GM12878 (cell line): ENCODE results near the gene UROC1. TPM values are rescaled to one million over a fixed set of nuclear protein-coding genes. Genes with fewer than 3 reads are reported as not detected.

Source experiments
- ATAC-seq: fragments of 200-7000 bp; cut with Tn5 transposase; 3 replicates; pipeline ENCODE4 v1.9.1; 2020; ENCODE audit warnings: mild to moderate bottlenecking, moderate library complexity
- BruUV-seq: library from RNA; stranded (reverse); fragments of 400-500 nt; replicated peaks from 2 replicates; lab custom pipeline; 2021; lab: Mats Ljungman, UMichigan
- CTCF ChIA-PET: fragments of 300-600 bp; sonication (Branson Sonifier 250); formaldehyde crosslinking; extraction: SDS; loops from one replicate; lab custom pipeline; 2021; ENCODE audit warnings: inconsistent platforms; lab: Yijun Ruan, JAX
- POLR2A ChIA-PET: fragments of 350-600 bp; formaldehyde crosslinking; extraction: SDS; loops from one replicate; lab custom pipeline; 2021; ENCODE audit warnings: inconsistent platforms; lab: Charles Lee
- RAD21 ChIA-PET: fragments of 300-600 bp; sonication (Branson Sonifier 250); formaldehyde crosslinking; loops from one replicate; lab custom pipeline; 2023; ENCODE audit warnings: antibody characterized with exemption; ENCODE audit not compliant: unreplicated experiment; lab: Charles Lee
- SMC1A ChIA-PET: fragments of 300-600 bp; sonication (Branson Sonifier 250); formaldehyde crosslinking; loops from one replicate; lab custom pipeline; 2023; ENCODE audit not compliant: unreplicated experiment, uncharacterized antibody; lab: Charles Lee
- DNase-seq: peaks from one replicate; pipeline ENCODE4 v3.0.0-alpha.2; 2011; ENCODE audit warnings: low read depth, low spot score
- FAIRE-seq: peaks from 3 replicates; lab custom pipeline; 2011; peaks lifted over from hg19 to GRCh38; lab: Jason Lieb, UNC
- H2AFZ ChIP-seq: 2 replicates; pipeline ENCODE4 v1.6.0; 2011; ENCODE audit warnings: low read depth, low read length, control low read depth; ENCODE audit not compliant: control insufficient read depth
- H3K27ac ChIP-seq: 2 replicates; pipeline ENCODE4 v1.5.1; 2011; ENCODE audit warnings: control low read depth; ENCODE audit not compliant: control insufficient read depth, insufficient read depth
- H3K27me3 ChIP-seq, 2 experiments: replicated peaks in 1 of 2; 2 replicates each; pipeline versions ENCODE4 v1.6.0 to v1.6.1; 2011; ENCODE audit warnings: low read length in 1 of 2; ENCODE audit not compliant: control insufficient read depth in 2 of 2, insufficient read depth in 2 of 2
- H3K36me3 ChIP-seq, 2 experiments: 2 replicates each; pipeline ENCODE4 v1.5.1; 2011; ENCODE audit warnings: low read length in 1 of 2; ENCODE audit not compliant: control insufficient read depth in 2 of 2, insufficient read depth in 2 of 2
- H3K4me1 ChIP-seq: 2 replicates; pipeline ENCODE4 v1.6.1; 2011; ENCODE audit warnings: mild to moderate bottlenecking, low read length, moderate library complexity, mixed read lengths; ENCODE audit not compliant: control insufficient read depth, insufficient read depth
- H3K4me2 ChIP-seq: 2 replicates; pipeline ENCODE4 v1.6.0; 2011; ENCODE audit warnings: control low read depth; ENCODE audit not compliant: control insufficient read depth, insufficient read depth
- H3K4me3 ChIP-seq: fragments of 200-600 bp; sonication (generic); 2 replicates; pipeline ENCODE4 v1.5.1; 2016
- H3K79me2 ChIP-seq: 2 replicates; pipeline ENCODE4 v1.6.0; 2011; ENCODE audit warnings: low read length; ENCODE audit not compliant: control insufficient read depth, insufficient read depth
- H3K9ac ChIP-seq: 2 replicates; pipeline ENCODE4 v1.8.0; 2011; ENCODE audit warnings: low read length, control low read depth, mixed read lengths; ENCODE audit not compliant: control insufficient read depth, insufficient read depth
- H3K9me3 ChIP-seq: replicated peaks from 3 replicates; pipeline ENCODE4 v1.5.1; 2011; ENCODE audit warnings: mild to moderate bottlenecking, low read length; ENCODE audit not compliant: control insufficient read depth, insufficient read depth
- H4K20me1 ChIP-seq: 2 replicates; pipeline ENCODE4 v1.6.0; 2011; ENCODE audit not compliant: control insufficient read depth, insufficient read depth
- CREB1 ChIP-seq: IDR thresholded peaks from 2 replicates; pipeline ENCODE4 v1.6.1; 2012; ENCODE audit warnings: low read depth, mild to moderate bottlenecking, inconsistent platforms
- EED ChIP-seq: sonication (generic); IDR thresholded peaks from 2 replicates; pipeline ENCODE4 v1.6.1; 2016; ENCODE audit warnings: antibody characterized with exemption, low read depth
- KLF5 ChIP-seq: fragments of 450-650 bp; IDR thresholded peaks from 2 replicates; pipeline ENCODE4 v1.6.1; 2014; ENCODE audit warnings: mild to moderate bottlenecking; ENCODE audit not compliant: partially characterized antibody
- MTA2 ChIP-seq: fragments of 450-650 bp; IDR thresholded peaks from 2 replicates; pipeline ENCODE4 v1.6.1; 2016; ENCODE audit warnings: low read depth, mild to moderate bottlenecking, moderate library complexity
- MTA3 ChIP-seq: IDR thresholded peaks from 2 replicates; pipeline ENCODE4 v1.6.1; 2012; ENCODE audit warnings: low read length, inconsistent platforms, borderline replicate concordance
- RAD21 ChIP-seq: IDR thresholded peaks from 2 replicates; pipeline ENCODE4 v1.6.1; 2011; ENCODE audit warnings: mild to moderate bottlenecking, low read depth, low read length, moderate library complexity; ENCODE audit not compliant: insufficient read depth
- RAD51 ChIP-seq: fragments of 450-650 bp; IDR thresholded peaks from 2 replicates; pipeline ENCODE4 v1.6.1; 2016; ENCODE audit warnings: moderate library complexity, mild to moderate bottlenecking, inconsistent platforms
- RUNX3 ChIP-seq: IDR thresholded peaks from 2 replicates; pipeline ENCODE4 v1.6.1; 2012; ENCODE audit warnings: low read length, inconsistent platforms
- SMAD5 ChIP-seq: IDR thresholded peaks from 2 replicates; pipeline ENCODE4 v1.6.1; 2016; ENCODE audit warnings: antibody characterized with exemption, low read depth
- SMC3 ChIP-seq: IDR thresholded peaks from 2 replicates; pipeline ENCODE4 v1.6.1; 2011; ENCODE audit warnings: low read length, improper control_type of control experiment, borderline replicate concordance
- SRF ChIP-seq, 2 experiments: IDR thresholded peaks; 2 replicates each; pipeline ENCODE4 v1.6.1; 2011; ENCODE audit warnings: low read depth in 2 of 2, low read length in 2 of 2, mild to moderate bottlenecking in 1 of 2, moderate library complexity in 1 of 2
- SUPT20H ChIP-seq: IDR thresholded peaks from 2 replicates; pipeline ENCODE4 v1.6.1; 2011; ENCODE audit warnings: low read depth, mild to moderate bottlenecking, low read length, moderate library complexity, borderline replicate concordance; ENCODE audit not compliant: control insufficient read depth
- SUZ12 ChIP-seq: fragments of 200-600 bp; sonication (generic); IDR thresholded peaks from one replicate; pipeline ENCODE4 v1.6.1; 2018; ENCODE audit warnings: antibody characterized with exemption, mild to moderate bottlenecking; ENCODE audit not compliant: unreplicated experiment
- TARDBP ChIP-seq: IDR thresholded peaks from 2 replicates; pipeline ENCODE4 v1.6.1; 2016; ENCODE audit warnings: borderline replicate concordance
- ZNF274 ChIP-seq: IDR thresholded peaks from one replicate; pipeline ENCODE4 v1.8.0; 2011; ENCODE audit not compliant: insufficient read length, insufficient read depth
- WGBS: methylation state at CpG from one replicate; pipeline ENCODE4 v1.1.6; 2016; ENCODE audit warnings: low lambda C conversion rate; ENCODE audit not compliant: insufficient replicate concordance, insufficient coverage; ENCODE audit errors: missing lambda C conversion rate; 5-methylcytosine and 5-hydroxymethylcytosine counted together
- in situ Hi-C: fragments of 300-500 bp; cut with MboI; formaldehyde crosslinking; loops from 9 replicates; pipeline ENCODE4 v1.14.3; 2018; ENCODE audit warnings: mixed read lengths
- intact Hi-C: fragments of 100-400 bp; cut with micrococcal nuclease; formaldehyde crosslinking; loops from one replicate; pipeline ENCODE4 v1.14.2; 2022; ENCODE audit not compliant: unreplicated experiment
- polyA plus RNA-seq, 11 experiments: library from polyadenylated mRNA; depleted of rRNA in 4 of 11; unstranded in 6 of 11; stranded (reverse) in 5 of 11; fragments of >200 nt; fragmentation: Nextera tagmentation in 4 of 11; fragmentation: Illumina TruSeq in 1 of 11; extraction: Ambion mirVana in 4 of 11; extraction: Trizol in 1 of 11; gene quantifications; 1 replicate in 1 of 11; 2 replicates in 10 of 11; pipeline versions ENCODE4 v1.2.1 to v1.2.3, GENCODE V29; 2011 to 2016; ENCODE audit warnings: inconsistent platforms in 2 of 11, missing spikeins in 2 of 11, low read depth in 1 of 11
- total RNA-seq, 4 experiments: library from RNA; depleted of rRNA in 3 of 4; stranded (reverse); fragments of >200 nt in 3 of 4; fragmentation: Illumina TruSeq in 1 of 4; extraction: Trizol in 1 of 4; gene quantifications; 2 replicates each; pipeline versions ENCODE4 v1.2.1 to v1.2.3, GENCODE V29; 2013 to 2021
- TF ChIP-seq, protein P1 (sequence below): IDR thresholded peaks from 2 replicates; pipeline ENCODE4 v1.6.1; 2011; ENCODE audit warnings: borderline replicate concordance, low read depth, mild to moderate bottlenecking, moderate library complexity, low read length; ENCODE audit not compliant: insufficient read depth, poor library complexity, severe bottlenecking

The UROC1 gene
- total and polyA plus RNA-seq, 10 of the 15 experiments (the other 5 are each of a cell fraction or from before 2014, with no cell fraction given): 0.04 TPM; not detected in 9

DNA sequence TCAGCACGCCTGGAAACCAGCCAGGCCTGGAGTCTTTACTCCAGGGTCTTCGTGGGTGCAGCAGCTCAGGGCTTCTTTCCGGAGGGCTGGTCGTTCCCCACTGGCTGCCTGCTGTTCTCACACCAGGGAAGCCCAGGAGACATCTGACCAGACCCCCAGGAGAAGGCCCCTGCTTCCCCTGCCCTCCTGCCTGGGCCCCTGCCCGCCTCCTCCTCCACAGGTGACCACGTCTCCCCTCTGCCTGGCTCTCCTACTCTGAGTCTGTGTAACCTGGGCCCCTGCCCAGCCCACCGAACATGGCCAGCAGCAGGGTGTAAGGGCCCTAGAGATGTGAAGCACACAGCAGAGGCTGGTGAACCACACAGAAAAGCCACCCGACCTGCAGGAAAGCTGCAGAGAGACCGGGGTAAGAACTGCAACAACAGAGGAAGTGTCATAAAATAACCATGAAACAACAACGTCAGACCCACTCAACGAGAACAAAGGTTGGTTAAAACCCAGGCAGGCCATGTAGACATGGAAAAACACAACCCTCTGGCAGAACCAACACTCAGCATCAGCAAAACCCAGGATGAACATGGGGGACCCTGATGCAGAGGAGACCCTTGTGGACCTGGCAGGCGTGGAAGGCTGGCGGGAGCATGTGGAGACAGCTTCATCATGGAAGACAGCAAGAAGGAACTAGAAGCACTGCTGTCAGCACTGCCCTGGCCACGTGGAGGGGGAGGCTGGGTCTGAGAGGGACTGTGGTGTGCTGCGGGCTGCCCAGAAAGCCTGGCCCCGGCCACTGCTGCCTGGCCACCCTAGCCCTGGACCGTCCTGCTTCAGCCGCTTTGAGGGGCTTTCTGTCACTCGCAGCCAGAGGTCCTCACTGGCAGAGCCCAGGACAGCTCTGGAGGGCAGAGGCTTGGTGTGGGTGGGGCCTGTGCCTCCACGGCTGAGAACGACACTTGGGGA is 20.4 kb downstream of the UROC1 start:
- no peak overlapping the region for H3K4me2 ChIP-seq
- H3K79me2 ChIP-seq: no peaks in the 10 kb centered on the region
- ChIA-PET CTCF (no interaction called here), RAD21 (no interaction called here), SMC1A (no interaction called here)
- H3K27ac ChIP-seq: no peak overlapping the region
- in situ Hi-C loops (no loop called here), intact Hi-C loops (no loop called here)
- no peaks in the 10 kb centered on the region for H3K27me3 ChIP-seq
- no peak for ATAC-seq
- H2AFZ ChIP-seq: no peak overlapping the region
- H3K9me3 ChIP-seq: no peaks in the 10 kb centered on the region
- no TSS peak for BruUV-seq
- WGBS: 34% methylated on average over 21 of the region's 21 CpGs
- DNase-seq: no peak
- H3K36me3 ChIP-seq: no peaks in the 10 kb centered on the region
- no peak for FAIRE-seq
- no peaks in the 10 kb centered on the region for H3K4me1 ChIP-seq
- no peak overlapping the region for H3K9ac ChIP-seq
- H3K4me3 ChIP-seq: no peak overlapping the region
- TF ChIP-seq ZNF274: no peak
- TF ChIP-seq, all 136 proteins: peak for 0
- H4K20me1 ChIP-seq: no peaks in the 10 kb centered on the region
- POLR2A ChIA-PET: no interaction called here

DNA sequence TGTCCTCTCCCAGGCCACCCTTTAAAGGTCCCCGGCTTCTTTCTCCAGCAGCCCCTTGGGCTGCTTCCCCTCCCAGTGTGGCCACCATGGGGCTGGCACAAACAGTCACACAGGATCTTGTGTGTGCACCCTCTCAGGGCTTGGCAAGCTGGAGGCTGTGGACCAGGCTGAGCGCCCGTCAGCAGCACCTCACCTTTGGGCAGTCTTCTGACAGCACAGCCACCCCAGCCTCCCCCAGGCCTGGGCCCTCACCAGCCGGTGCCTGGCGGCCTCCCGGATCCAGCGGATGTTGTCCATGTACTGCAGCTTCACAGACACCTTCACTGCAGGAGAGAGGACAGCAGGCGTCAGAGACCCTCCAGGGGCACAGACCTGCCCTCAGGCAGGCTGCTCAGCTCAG is 21.8 kb downstream of the UROC1 start:
- Histone ChIP-seq H3K27me3 (no peaks in the 10 kb centered on the region), H3K27ac (no peak overlapping the region), H3K4me2 (no peak overlapping the region), H2AFZ (no peak overlapping the region), H3K9me3 (no peaks in the 10 kb centered on the region), H4K20me1 (no peaks in the 10 kb centered on the region), H3K79me2 (no peaks in the 10 kb centered on the region), H3K4me3 (no peak overlapping the region), H3K4me1 (no peaks in the 10 kb centered on the region), H3K36me3 (no peaks in the 10 kb centered on the region), H3K9ac (no peak overlapping the region)
- DNase-seq (no peak), FAIRE-seq (no peak), ATAC-seq (no peak)
- ChIA-PET RAD21 (no interaction called here), SMC1A (no interaction called here), CTCF (no interaction called here), POLR2A (no interaction called here)
- 48% methylated on average over 8 of the region's 8 CpGs for WGBS
- in situ Hi-C loops (no loop called here), intact Hi-C loops (no loop called here)
- BruUV-seq: no TSS peak
- TF ChIP-seq RAD51 (no peak), RUNX3 (no peak), SUPT20H (no peak), SMC3 (no peak), TARDBP (no peak), SUZ12 (no peak), CREB1 (no peak), EED (no peak), KLF5 (no peak), MTA2 (no peak), MTA3 (no peak), SRF (IDR thresholded peaks at IDR 0.05; ENCODE audit: low read depth in 2 of 2, low read length in 2 of 2) (no peak), RAD21 (no peak), SMAD5 (no peak)
- TF ChIP-seq, protein P1, sequence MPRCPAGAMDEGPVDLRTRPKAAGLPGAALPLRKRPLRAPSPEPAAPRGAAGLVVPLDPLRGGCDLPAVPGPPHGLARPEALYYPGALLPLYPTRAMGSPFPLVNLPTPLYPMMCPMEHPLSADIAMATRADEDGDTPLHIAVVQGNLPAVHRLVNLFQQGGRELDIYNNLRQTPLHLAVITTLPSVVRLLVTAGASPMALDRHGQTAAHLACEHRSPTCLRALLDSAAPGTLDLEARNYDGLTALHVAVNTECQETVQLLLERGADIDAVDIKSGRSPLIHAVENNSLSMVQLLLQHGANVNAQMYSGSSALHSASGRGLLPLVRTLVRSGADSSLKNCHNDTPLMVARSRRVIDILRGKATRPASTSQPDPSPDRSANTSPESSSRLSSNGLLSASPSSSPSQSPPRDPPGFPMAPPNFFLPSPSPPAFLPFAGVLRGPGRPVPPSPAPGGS: no peak
